ENCODE data around the gene MORN3. TPM values are rescaled to one million over a fixed set of nuclear protein-coding genes. Genes with fewer than 3 reads are reported as not detected.
"Not testable (repeated sequence)": the region's sequence is repeated elsewhere in the genome, so short reads cannot be mapped to it uniquely, and the experiment has no call there.

MORN3 gene
- total and polyA plus RNA-seq, 2 of the 8 experiments (the other 6 are each of a cell fraction or from before 2014, with no cell fraction given), result 0.39 to 0.93 TPM

GRCh38 chr12:121701667-121702277 lies 32.3 kb upstream of the MORN3 start (continued):
- TF ChIP-seq JUND (IDR thresholded peaks at IDR 0.05; ENCODE audit: low read length) (no peak), POLR2AphosphoS5 (IDR thresholded peaks at IDR 0.05; ENCODE audit: low read depth, low read length) (no peak)

- H3K9me3 ChIP-seq (ENCODE audit: insufficient read depth in 2 of 2, low read depth in 1 of 2, low read length in 1 of 2); H2BK15ac ChIP-seq (ENCODE audit: low read length); FAIRE-seq; H4K5ac ChIP-seq (ENCODE audit: insufficient read length, low read depth, low read length); H2AK5ac ChIP-seq (ENCODE audit: low read depth, low read length); H3K27ac ChIP-seq (ENCODE audit: low read depth, low read length); H2BK12ac ChIP-seq (ENCODE audit: low read depth, low read length); H3K9ac ChIP-seq (replicated peaks in 1 of 4; ENCODE audit: extremely low read depth in 1 of 4, low read depth in 3 of 4, low read length in 3 of 4); H3K18ac ChIP-seq (ENCODE audit: extremely low read depth, low read length); H3K4me2 ChIP-seq (ENCODE audit: insufficient read depth in 1 of 2, low read depth in 2 of 2, low read length in 2 of 2); H2BK20ac ChIP-seq (ENCODE audit: low read length); H4K8ac ChIP-seq (ENCODE audit: extremely low read depth, insufficient read depth, low read length); H3K4me1 ChIP-seq (replicated peaks in 1 of 4; ENCODE audit: control insufficient read depth in 3 of 4, insufficient read depth in 4 of 4, low read length in 3 of 4); H4K20me1 ChIP-seq (replicated peaks in 1 of 2; ENCODE audit: control insufficient read depth in 1 of 2, insufficient read depth in 2 of 2, low read length in 2 of 2); H3K14ac ChIP-seq (ENCODE audit: insufficient read length); H3K56ac ChIP-seq (replicated peaks; ENCODE audit: insufficient read length, low read depth, low read length); H2BK120ac ChIP-seq (replicated peaks; ENCODE audit: low read depth, low read length); H3K27me3 ChIP-seq (replicated peaks in 1 of 4; ENCODE audit: control insufficient read depth in 3 of 4, extremely low read depth in 1 of 4, insufficient read depth in 3 of 4, low read length in 3 of 4); H4K91ac ChIP-seq (replicated peaks; ENCODE audit: insufficient read length, low read length); H2BK5ac ChIP-seq (ENCODE audit: low read depth, low read length); H3K23me2 ChIP-seq (ENCODE audit: low read depth, low read length); H3K79me1 ChIP-seq (ENCODE audit: low read depth, low read length); H2AFZ ChIP-seq (ENCODE audit: low read length); H3K23ac ChIP-seq (ENCODE audit: insufficient read length); H3K4me3 ChIP-seq (ENCODE audit: extremely low read depth in 1 of 4, insufficient read depth in 2 of 4, low read depth in 3 of 4, low read length in 4 of 4); H3K4ac ChIP-seq (replicated peaks; ENCODE audit: insufficient read length, low read depth, low read length); H3K36me3 ChIP-seq (ENCODE audit: control insufficient read depth in 2 of 4, insufficient read depth in 4 of 4, low read length in 3 of 4); DNase-seq (ENCODE audit: low read depth in 1 of 2, low spot score in 2 of 2); H3K79me2 ChIP-seq (ENCODE audit: control insufficient read depth in 1 of 2, insufficient read depth in 2 of 2, low read length in 2 of 2): not testable (repeated sequence)
- ChIA-PET CTCF (ENCODE audit: partially characterized antibody) (interaction anchor here (0.5 to 5.3 kb wide), 17 partner anchors 8 to 432 kb away, joined by 3 to 38 read pairs (median 5); partner anchors contain the start of genes RHOF and TMEM120B), POLR2A (ENCODE audit: partially characterized antibody) (interaction anchor here (0.9 to 2.2 kb wide), 2 partner anchors 87 to 96 kb away, joined by 3 to 6 read pairs; partner anchors contain the start of gene RHOF)
- 95% methylated on average over 4 of the region's 6 CpGs; no CpG with 5 or more reads in 1 of the 2 experiments for WGBS, 2 experiments (ENCODE audit: extremely low coverage in 1 of 2, insufficient coverage in 1 of 2, insufficient read length in 1 of 2, insufficient replicate concordance in 2 of 2, low coverage in 1 of 2, low lambda C conversion rate in 2 of 2, missing lambda C conversion rate in 1 of 2)
Observed at GRCh38 chr12:121697861-121698260, 28.4 kb upstream of the MORN3 start.

Measured in H1 (cell line).